IPS-NIHi7 (cell line): ENCODE data around the gene FBLIM1.

ENCODE experiments used
- DNase-seq: peaks from one replicate; pipeline ENCODE4 v3.0.0; 2012; ENCODE audit warnings: mixed read lengths; ENCODE audit errors: extremely low spot score

FBLIM1 gene

DNA sequence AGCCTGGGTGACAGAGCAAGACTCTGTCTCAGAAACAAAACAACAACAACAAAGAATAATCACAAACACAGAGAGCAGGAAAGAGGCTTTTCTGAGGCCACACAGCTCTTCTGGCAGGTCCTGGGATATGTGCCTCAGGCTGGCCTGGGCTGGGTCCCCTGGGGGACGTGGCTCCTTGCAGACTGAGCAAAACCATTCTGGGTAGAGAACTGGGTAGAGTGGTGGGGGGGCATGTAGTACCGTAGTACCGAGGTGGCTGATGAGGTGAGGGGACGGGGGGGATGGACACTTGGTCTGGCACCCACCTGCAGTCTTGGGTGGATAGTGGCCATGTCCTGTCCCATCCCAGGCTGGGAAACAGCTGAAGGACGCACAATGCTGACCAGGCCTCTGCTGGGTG, 10.3 kb upstream of the FBLIM1 start:
- DNase-seq: no peak

DNA sequence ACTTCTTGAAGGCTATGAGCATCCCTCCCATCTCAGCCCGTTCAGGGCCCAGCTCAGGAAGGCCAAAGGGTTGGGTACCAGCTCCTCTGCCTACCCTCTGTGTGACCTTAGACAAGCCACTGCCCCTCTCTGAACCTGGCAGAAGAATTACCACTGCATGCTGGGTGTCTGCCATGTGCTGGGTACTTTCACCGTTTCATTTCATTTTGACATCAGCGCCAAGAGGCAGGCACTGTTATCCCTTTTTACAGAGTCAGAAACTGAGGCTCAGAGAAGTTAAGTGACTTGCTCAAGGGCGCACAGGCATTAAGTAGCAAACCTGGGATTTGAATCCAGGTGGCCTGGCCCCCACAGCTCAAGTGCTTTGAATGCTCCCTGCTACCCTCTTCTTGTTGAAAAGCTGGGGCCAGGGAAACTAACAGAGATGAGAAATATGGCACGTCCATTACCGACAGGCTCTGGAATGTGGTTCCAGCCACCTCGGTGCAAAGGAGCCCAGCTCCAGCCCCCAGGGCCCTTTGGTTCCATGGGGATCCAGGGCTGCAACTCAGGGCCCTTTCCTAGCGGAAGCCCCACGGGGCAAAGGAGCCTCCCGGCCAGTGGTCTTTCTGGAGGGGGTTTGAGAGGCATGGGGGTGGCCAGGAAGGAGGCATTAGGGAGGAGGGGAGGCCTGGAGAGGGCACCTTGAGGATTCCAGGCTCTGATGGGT, 9.8 kb upstream of the FBLIM1 start:
- DNase-seq: no peak

DNA sequence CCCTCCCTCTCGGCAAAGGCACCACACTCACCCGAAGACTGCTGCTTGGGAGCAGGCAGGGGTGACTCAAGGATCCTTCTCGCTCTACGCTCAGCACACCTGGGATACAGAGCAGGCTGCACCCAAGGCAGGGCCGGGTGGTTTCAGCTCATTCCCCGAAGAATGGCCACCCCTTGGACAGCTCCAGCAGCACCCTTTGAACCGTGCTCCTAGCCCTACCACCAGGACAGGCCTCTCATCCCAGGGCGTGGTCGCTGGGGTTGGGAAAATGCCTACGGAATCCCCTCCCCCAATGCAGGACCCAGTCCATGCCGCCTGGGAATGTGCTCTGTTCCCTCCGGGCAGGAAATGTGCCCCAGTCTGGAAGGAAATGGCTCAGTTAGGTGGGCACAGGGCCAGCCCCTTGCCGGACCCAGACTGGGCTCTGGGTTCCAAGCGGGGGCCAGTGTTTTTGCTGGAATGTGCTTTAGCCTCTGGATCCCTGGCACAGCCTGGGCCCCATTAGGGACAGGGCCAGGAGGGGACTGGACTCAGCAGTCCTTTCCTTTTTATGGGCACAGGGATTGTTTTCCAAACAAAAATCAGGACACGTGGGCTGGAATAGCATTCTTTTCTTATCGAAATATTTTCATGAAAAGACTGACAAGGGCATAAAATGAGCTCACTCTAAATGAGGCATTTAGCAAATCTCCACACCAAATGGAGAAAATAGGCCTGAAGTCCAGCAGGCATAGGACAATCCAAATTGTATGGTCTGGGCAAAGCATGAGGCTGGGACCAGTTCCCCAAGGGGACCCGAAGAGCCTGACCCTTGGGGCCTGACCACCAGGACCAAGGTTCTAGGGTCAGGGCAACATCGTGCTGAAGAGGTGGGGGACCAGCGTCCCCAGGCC, 8.9 kb upstream of the FBLIM1 start:
- no peak for DNase-seq

DNA sequence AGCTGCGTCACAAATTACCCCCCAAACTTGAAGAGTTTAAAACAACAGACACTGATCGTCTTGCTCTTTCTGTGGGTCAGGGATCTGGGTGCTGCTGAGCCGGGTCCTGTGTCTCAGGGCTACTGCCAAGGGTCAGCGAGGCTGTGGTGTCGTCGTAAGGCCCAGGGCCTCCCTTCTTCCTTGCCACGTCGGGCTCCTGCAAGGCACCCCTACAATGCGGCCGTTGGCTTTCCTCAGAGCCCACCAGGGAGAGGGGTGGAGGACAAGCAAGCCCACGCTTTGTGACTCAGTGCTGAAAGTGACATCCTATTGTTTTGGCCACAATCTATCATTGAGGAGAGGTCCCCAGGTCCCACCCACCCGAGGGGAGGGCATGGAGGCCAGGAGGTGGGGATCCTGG, 7.7 kb upstream of the FBLIM1 start:
- DNase-seq: no peak

DNA sequence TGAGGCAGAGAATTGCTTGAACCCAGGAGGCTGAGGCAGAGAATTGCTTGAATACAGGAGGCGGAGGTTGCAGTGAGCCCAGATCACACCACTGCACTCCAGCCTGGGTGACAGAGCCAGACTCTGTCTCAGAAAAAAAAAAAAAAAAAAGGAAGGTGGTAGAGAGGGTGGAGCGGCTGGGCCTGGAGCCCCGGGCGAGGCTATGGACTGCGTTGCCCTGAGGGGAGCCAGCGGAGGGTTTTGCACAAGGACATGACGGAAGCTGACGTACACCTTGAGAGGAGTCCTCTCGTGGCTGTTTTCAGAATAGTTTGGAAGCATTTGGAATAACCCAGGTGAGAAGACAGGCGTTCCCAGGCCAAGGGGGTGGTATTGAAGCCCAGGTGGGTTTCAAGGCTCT, 6.9 kb upstream of the FBLIM1 start:
- DNase-seq: no peak

DNA sequence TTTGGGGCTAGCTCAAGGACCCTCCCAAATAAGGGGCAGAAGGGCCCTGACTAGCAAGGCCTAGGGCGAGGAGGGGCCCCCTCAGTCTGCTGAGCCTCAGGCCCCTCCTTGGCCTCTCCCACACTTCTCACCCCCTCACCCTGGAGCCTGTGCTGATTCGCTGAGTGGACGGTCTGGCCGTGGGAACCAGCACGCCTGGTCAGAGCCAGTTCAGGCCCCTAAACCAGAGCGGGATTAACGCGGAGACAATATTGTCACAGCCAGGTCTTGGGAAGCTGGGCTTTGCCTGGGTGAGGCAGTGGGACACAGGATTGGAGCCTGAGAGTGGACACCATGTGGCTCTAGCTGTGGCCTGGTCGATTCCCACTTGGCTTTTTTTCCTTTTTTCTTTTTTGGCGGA, 4.8 kb upstream of the FBLIM1 start:
- DNase-seq: no peak

DNA sequence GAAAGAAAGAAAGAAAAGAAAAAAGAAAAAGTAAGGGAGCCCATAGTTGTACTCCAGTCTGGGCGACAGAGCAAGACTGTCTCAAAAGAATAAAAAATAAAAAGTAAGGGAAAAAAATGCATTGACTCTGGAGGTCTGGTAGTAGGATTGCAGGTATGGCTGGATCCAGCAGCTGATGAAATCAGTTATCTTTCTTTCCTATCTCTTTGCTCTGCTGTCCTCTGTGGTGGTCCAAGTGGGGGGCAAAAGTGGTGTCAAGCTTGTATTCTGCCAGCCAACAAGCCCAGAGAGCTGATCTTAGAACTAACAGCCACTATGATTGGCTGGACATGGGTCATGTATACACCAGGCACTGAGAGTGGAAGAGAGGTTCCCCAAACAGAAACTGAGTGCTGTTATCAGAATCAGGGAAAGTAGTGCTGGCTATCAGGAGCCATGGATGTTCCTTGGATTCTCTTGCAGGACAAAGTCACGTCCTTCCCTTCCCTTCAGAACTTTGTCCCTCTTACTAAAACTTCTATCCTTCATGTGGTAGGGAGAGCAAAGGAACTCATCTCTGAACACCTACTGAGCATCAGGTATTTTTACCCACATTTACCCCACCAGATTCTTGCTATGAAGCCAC, 3.5 kb upstream of the FBLIM1 start:
- DNase-seq: no peak

DNA sequence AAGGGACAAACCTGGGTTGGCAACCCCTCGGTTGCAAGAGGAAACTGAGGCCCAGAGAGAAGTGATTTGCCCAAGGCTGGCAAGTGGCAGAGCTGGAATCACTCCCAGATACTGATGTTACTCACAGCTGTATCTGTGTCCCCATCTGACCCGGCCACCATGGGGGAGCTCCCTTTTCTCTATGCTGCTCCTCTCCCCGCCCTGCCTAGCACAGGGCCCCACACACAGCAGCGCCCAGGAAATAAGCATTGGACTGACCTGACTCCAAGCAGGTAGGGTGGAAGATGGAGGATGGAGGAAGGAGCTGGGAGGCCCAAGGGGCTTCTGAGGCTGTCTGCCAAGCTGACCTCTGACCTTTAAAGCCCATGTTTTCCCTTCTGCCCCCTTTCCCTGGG, 3.0 kb upstream of the FBLIM1 start:
- DNase-seq: no peak

DNA sequence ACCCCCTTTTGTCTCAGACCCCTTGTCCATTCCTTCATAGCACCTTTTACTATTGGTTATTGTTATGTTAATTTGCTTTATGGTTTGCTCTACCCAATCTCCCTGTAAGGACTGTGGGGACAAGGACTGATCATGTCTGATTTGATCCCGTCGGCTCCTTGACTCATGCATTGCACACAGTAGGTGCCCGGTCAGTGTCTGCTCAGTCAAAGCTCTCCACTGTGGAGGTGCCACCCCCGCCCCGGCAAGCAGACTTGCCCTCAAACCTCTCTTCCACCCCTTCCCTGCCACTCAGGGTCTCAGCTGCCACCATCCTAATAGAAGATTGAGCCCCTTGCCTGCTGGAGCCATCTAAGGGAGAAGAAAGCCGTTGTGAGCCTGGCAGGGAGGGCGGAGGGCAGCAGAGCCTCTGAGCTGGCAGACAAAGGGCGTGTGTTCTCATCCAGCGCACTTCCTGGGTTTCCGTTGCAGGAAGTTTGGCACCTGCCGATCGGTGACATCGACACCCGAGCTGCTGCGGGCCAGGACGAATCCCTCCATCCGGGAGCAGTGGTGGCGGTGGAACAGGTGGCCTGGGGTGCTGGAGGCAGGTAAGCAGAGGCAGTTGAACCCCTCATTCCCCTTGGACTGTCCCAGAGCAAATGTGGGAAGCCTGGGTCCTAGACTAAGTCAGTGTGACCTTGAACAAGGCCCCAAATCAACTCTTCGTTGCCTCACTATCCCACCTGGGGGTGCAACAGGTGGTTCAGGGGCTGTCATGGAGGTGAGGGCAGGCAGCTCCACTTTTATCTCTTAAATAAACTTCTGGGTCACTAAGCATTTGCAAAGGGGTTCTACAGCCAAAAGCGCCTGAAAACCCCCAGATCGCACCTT, 2.2 kb upstream of the FBLIM1 start:
- DNase-seq: no peak

DNA sequence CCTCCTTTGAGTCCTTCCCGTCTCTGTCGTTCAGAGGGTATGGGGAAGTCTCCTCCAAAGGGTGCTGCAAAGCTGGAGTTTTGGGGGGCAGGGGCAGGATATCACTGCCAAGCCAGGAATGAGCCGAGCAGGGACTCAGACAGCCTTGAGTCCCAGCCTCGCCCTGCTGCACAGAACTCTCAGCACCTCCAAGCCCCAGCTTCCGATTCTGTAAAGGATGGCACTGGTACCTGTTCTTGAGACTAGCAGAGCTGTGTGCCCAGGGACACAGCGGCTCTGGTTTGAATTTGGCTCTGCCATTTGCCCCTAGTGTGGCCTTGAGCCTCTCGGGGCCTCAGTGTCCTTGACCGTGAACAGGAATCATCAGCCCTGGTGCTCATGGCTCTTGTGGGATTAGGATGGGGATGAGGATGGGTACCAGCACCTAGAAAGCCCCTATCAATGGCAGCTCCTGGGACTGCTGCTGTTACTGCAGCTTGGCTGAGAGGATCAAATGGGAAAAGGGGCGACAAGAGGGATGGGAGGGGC, 1.5 kb upstream of the FBLIM1 start:
- no peak for DNase-seq

DNA sequence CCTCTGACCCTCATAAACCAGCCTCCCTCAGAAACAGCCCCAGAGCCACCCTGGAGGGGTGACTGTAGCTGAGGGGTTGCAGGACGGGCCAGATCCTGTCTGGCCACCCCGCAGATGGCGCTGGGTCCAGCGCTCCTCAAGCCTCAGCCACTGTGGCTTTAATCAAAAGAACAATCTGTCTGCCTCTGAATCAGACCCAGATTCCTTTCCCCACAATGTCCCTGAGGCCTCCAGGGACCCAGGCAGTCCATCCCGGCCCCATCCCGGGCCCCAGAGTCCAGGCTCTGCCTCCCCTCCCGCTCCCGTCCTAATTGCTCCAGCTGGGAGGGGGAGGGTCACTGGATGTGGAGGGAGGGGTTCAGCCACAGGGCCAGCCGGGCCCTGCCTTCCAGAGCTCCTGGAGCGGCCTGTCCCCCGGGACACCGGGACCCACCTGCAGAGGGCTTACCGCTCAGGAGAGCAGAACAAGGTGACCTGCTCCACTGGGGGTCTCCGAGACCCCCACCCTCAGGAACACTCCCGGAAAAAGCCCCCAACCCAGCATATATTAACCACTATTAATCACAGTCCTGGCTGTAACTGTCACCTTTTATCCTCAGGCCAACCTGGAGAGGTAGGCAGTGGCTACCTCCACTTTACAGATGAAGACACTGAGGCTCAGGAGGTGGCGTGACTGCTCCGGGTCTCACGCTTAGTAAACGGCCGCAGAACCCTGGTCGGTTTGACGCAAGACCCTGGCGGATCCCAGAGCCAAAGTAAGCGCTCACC, 836 bp upstream of the FBLIM1 start:
- peak; percentile 55 for DNase-seq

DNA sequence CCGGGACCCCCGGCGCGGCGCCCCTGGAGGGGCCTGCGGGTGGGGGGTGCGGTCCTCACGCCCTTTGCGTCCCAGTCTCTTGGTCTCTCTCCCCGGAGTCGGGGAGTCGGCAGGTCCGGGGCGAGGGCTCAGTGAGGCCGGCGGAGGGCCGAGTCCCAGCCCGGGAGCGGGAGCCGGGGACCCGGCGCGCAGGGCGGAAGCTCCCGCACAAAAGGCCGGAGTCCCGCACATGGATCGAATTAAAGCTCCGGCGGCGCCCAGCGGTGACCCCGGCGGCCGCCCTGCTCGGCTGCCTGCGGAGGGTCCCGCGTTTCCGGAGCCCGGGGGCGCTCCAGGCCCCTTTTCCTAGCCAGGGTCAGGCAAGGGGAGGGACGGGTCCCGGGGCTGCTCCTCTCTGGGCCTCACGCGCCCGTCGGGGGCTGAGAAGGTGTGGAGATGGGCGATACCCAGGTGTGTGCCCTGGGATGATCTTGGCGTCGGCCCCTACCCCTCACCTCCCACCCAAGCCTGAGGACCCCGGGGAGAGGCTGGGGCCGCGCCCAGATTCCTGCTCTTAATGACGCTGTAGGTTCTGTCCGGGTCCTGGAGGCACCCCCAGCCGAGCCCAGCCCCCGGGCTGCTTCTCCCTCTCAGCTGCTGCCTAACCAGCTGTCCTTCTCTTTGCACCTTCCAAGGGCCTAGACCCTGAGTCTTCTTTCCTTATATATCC, 512 bp downstream of the FBLIM1 start:
- DNase-seq: no peak

DNA sequence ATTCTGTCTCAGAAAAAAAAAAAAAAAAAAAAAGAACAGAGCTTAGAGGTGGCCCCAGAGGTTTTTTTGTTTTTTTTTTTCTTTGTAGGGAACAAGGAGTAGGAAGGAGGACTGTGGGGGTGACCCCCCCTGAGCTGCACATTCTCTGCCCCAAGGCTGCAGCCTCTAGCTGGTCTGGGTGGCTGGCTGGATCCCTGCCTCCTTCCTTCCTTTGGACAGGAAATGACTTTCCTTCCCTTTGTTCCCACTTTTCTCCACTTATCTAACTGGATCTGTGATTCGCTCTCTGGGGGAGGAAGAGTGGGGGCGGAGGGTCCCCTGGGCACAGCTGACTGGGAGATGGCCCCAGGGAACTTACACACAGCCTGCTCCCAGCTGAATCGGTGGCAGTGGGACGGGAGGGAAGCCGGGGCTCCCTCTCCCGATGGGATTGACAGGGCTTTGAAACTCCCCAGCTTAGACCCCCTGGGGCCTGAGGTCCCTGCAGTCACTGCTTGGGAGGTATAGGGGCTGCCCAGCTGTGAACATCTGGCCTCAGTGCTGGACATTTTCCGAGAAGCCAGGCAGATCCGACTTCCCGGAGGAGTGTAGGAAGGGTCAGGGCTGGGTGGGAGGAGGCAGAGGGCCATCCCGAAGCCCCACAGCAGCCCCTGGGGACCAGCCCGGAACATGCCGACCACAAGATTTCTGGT, 2.1 kb downstream of the FBLIM1 start:
- DNase-seq: peak; percentile 73

DNA sequence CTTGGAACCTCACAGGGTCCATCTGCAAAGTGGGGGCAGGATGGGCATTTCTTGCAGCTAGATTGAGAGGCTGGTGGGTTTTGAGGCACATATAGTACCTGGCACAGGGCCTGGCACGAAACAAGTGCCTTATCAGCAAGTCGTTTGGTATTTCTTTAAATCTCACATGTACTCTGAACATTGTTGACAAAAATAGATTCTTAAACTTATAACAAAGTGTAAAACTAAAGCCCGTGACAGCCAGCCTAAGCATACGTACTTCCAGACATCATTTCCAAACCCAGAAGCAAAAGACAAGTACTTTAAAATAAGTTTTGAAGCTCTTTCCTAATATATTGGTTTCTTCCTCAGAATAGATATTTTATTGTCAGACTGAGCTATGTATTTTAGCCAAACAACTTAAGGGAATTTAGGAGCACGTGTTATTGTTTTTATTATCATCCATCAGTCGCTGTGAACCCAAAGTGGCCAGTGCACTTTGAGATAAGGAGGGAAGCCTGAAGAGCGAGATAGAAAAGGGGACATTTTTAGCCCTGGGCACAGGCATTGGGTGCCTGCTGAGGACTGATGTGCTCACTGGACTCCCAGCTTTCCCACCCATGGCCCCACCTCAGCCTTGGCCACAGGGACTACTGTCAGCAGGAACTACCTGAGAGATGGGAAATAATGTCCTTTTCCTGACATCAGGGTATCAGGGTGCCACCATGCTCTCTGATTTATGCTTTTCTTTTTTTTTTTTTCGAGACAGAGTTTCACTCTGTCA, 3.0 kb downstream of the FBLIM1 start:
- no peak for DNase-seq

DNA sequence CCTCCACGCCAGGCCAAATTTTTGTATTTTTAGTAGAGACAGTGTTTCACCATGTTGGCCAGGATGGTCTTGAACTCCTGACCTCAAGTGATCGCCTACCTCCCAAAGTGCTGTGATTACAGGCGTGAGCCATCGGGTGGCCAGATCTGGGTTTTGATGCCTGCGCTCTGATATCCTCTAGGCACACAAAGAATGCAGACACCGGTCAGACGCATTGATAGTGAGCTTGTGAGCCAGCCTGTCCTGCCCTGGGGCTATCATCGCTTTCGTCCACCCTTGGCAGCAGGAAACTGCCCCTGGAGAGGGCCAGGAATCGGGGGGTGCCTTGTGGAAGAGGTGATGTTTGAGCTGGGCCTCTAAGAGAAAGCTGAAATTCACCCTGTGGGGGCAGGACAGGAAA, 4.0 kb downstream of the FBLIM1 start:
- no peak for DNase-seq

DNA sequence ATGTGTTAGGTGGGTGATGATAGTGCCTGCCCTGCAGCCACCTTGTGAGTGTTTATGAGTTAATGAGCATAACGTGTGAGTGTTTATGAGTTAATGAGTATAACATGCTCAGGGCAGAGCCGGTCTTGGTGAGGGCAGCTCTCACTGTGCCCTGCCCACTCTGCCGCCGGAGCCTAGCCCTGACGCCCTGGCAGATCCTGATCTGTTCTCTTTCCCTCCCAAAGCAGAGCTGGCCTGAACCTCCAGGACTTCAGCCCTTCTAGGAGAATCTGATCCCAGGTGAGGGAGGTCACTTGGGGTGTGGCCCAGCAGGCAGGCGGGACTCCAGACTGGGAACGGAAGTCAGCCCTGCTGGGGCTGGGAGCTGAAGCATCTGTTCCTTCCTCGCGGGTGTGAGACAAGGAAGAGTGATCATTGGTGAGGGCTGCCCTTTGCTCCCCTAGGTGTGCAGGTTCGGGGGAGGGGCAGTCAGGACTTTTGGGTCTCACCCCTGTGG, 5.7 kb downstream of the FBLIM1 start:
- DNase-seq: no peak

DNA sequence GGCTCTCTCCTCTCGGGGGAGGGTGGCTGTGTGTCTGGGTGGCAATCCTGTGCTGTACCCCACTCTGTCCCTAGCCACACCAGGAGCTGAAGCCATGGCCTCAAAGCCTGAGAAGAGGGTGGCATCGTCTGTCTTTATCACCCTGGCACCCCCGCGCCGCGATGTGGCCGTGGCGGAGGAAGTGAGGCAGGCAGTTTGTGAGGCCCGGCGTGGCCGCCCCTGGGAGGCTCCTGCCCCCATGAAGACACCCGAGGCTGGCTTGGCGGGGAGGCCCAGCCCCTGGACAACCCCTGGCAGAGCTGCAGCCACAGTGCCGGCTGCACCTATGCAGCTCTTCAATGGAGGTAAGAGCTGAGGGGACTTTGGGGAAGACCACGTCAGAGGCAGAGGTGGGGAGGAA, 6.3 kb downstream of the FBLIM1 start:
- DNase-seq: no peak

DNA sequence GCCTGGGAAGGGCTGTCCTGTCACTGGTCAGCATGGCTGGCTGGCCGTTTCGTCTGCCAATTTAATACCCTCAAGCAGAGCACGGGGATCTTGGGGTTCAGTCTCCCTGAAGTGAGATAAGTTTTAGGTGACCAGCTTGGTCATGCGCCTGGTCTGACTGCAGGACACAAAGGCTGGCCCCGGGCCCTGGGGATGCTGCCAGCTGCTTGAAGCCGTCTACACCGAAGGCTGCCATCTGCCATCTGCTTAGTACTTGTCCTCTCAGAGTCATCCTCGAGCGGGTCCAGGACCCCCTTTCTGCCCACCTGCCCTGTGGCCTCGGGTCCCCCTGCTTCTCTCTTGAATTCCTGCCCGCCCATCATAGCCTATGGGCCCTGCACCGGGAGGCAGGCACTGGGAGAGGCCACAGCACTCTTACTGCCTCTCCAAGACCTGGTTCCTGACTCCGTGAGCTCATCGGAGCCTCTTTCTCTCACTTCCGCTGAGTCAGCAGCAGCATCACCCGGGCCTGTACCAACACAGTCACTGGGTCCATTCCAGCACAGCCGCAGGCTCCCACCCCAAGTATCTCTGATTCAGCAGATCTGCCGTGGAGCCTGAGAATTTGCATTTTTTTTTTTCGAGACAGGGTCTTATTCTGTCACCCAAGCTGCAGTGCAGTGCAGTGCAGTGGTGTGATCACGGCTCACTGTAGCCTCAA, 7.0 kb downstream of the FBLIM1 start:
- no peak for DNase-seq
